H1 (cell line): ENCODE measurements around the gene BRIP1. TPM values are rescaled to one million over a fixed set of nuclear protein-coding genes. Genes with fewer than 3 reads are reported as not detected.

Experiments
- CTCF ChIA-PET: fragments of 300-600 bp; sonication (Branson Sonifier 250); formaldehyde crosslinking; loops from one replicate; lab custom pipeline; 2021; ENCODE audit not compliant: partially characterized antibody; lab: Charles Lee
- POLR2A ChIA-PET: fragments of 300-600 bp; sonication (Branson Sonifier 250); formaldehyde crosslinking; loops from one replicate; lab custom pipeline; 2021; ENCODE audit warnings: inconsistent platforms; ENCODE audit not compliant: partially characterized antibody; lab: Charles Lee
- DNase-seq, 2 experiments: peaks; one replicate each; pipeline versions ENCODE4 v3.0.0 to v3.0.0-alpha.2; 2010 to 2022; ENCODE audit warnings: low spot score in 2 of 2, low read depth in 1 of 2, mixed read lengths in 1 of 2
- FAIRE-seq: peaks from 2 replicates; lab custom pipeline; 2011; peaks lifted over from hg19 to GRCh38; lab: Jason Lieb, UNC
- H2AFZ ChIP-seq: 2 replicates; pipeline ENCODE4 v1.8.1; 2012; ENCODE audit warnings: low read length, inconsistent platforms
- H2AK5ac ChIP-seq: 2 replicates; pipeline ENCODE4 v1.6.1; 2013; ENCODE audit warnings: low read depth, low read length
- H2BK120ac ChIP-seq: replicated peaks from 2 replicates; pipeline ENCODE3; 2013; ENCODE audit warnings: low read depth, low read length, inconsistent platforms
- H2BK12ac ChIP-seq: 2 replicates; pipeline ENCODE4 v1.6.1; 2013; ENCODE audit warnings: low read depth, low read length
- H2BK15ac ChIP-seq: 2 replicates; pipeline ENCODE4 v1.6.1; 2013; ENCODE audit warnings: low read length
- H2BK20ac ChIP-seq: 2 replicates; pipeline ENCODE4 v1.6.1; 2013; ENCODE audit warnings: low read length
- H2BK5ac ChIP-seq: 2 replicates; pipeline ENCODE4 v1.6.1; 2013; ENCODE audit warnings: low read depth, low read length
- H3K14ac ChIP-seq: 2 replicates; pipeline ENCODE4 v1.6.1; 2013; ENCODE audit warnings: inconsistent platforms; ENCODE audit not compliant: insufficient read length
- H3K18ac ChIP-seq: 2 replicates; pipeline ENCODE4 v1.6.1; 2013; ENCODE audit warnings: low read length; ENCODE audit errors: extremely low read depth
- H3K23ac ChIP-seq: 2 replicates; pipeline ENCODE4 v1.6.1; 2013; ENCODE audit warnings: inconsistent platforms; ENCODE audit not compliant: insufficient read length
- H3K23me2 ChIP-seq: 2 replicates; pipeline ENCODE4 v1.6.1; 2013; ENCODE audit warnings: low read depth, low read length
- H3K27ac ChIP-seq: 2 replicates; pipeline ENCODE4 v1.6.1; 2011; ENCODE audit warnings: low read depth, low read length, inconsistent platforms
- H3K27me3 ChIP-seq, 4 experiments: replicated peaks in 1 of 4; 1 replicate in 1 of 4; 2 replicates in 3 of 4; pipeline versions ENCODE4 v1.6.1 to v1.8.1; 2011 to 2013; ENCODE audit warnings: low read length in 3 of 4, mild to moderate bottlenecking in 3 of 4, inconsistent platforms in 2 of 4, mixed read lengths in 2 of 4, moderate library complexity in 1 of 4; ENCODE audit not compliant: control insufficient read depth in 3 of 4, insufficient read depth in 3 of 4; ENCODE audit errors: extremely low read depth in 1 of 4
- H3K36me3 ChIP-seq, 4 experiments: 2 replicates each; pipeline versions ENCODE4 v1.6.1 to v1.8.1; 2011 to 2013; ENCODE audit warnings: mild to moderate bottlenecking in 4 of 4, low read length in 3 of 4, moderate library complexity in 2 of 4, control low read depth in 1 of 4, inconsistent platforms in 1 of 4; ENCODE audit not compliant: insufficient read depth in 4 of 4, control insufficient read depth in 2 of 4
- H3K4ac ChIP-seq: replicated peaks from 2 replicates; pipeline ENCODE3; 2013; ENCODE audit warnings: low read length, low read depth, mixed read lengths, inconsistent platforms; ENCODE audit not compliant: insufficient read length
- H3K4me1 ChIP-seq, 4 experiments: replicated peaks in 1 of 4; 1 replicate in 1 of 4; 2 replicates in 3 of 4; pipeline versions ENCODE4 v1.6.1 to v1.8.1; 2011 to 2013; ENCODE audit warnings: low read length in 3 of 4, inconsistent platforms in 2 of 4, mixed read lengths in 1 of 4; ENCODE audit not compliant: insufficient read depth in 4 of 4, control insufficient read depth in 3 of 4
- H3K4me2 ChIP-seq, 2 experiments: 2 replicates each; pipeline versions ENCODE4 v1.6.1 to v1.8.1; 2011 to 2013; ENCODE audit warnings: low read depth in 2 of 2, low read length in 2 of 2, control low read depth in 1 of 2, inconsistent platforms in 1 of 2, mild to moderate bottlenecking in 1 of 2; ENCODE audit not compliant: insufficient read depth in 1 of 2
- H3K4me3 ChIP-seq, 4 experiments: fragments of 200-600, 300-600 bp in 1 of 4; sonication (generic), shearing (Covaris generic), sonication (Bioruptor Twin) in 1 of 4; 2 replicates each; pipeline versions ENCODE4 v1.5.1 to v1.8.1; 2011 to 2016; ENCODE audit warnings: low read length in 4 of 4, low read depth in 3 of 4, control low read depth in 2 of 4, inconsistent platforms in 2 of 4, mild to moderate bottlenecking in 2 of 4, mixed read lengths in 1 of 4, moderate library complexity in 1 of 4; ENCODE audit not compliant: insufficient read depth in 2 of 4; ENCODE audit errors: extremely low read depth in 1 of 4
- H3K56ac ChIP-seq: replicated peaks from 2 replicates; pipeline ENCODE3; 2013; ENCODE audit warnings: low read depth, mild to moderate bottlenecking, mixed read lengths, low read length, inconsistent platforms; ENCODE audit not compliant: insufficient read length
- H3K79me1 ChIP-seq: 2 replicates; pipeline ENCODE4 v1.6.1; 2013; ENCODE audit warnings: low read depth, low read length, control low read depth
- H3K79me2 ChIP-seq, 2 experiments: 2 replicates each; pipeline versions ENCODE4 v1.6.1 to v1.8.1; 2012 to 2013; ENCODE audit warnings: low read length in 2 of 2, mild to moderate bottlenecking in 2 of 2, inconsistent platforms in 1 of 2; ENCODE audit not compliant: insufficient read depth in 2 of 2, control insufficient read depth in 1 of 2
- H3K9ac ChIP-seq, 4 experiments: replicated peaks in 1 of 4; 1 replicate in 1 of 4; 2 replicates in 3 of 4; pipeline versions ENCODE4 v1.6.1 to v1.8.1; 2011 to 2013; ENCODE audit warnings: low read depth in 3 of 4, low read length in 3 of 4, control low read depth in 2 of 4, mild to moderate bottlenecking in 2 of 4, moderate library complexity in 2 of 4, inconsistent platforms in 1 of 4; ENCODE audit errors: extremely low read depth in 1 of 4
- H3K9me3 ChIP-seq, 2 experiments: 2 replicates each; pipeline versions ENCODE4 v1.6.1 to v1.8.1; 2012 to 2013; ENCODE audit warnings: mild to moderate bottlenecking in 2 of 2, moderate library complexity in 2 of 2, control low read depth in 1 of 2, inconsistent platforms in 1 of 2, low read depth in 1 of 2, low read length in 1 of 2, mixed read lengths in 1 of 2; ENCODE audit not compliant: insufficient read depth in 2 of 2
- H4K20me1 ChIP-seq, 2 experiments: replicated peaks in 1 of 2; 2 replicates each; pipeline versions ENCODE3 to v1.8.1; 2011 to 2013; ENCODE audit warnings: inconsistent platforms in 2 of 2, low read length in 2 of 2, mild to moderate bottlenecking in 1 of 2; ENCODE audit not compliant: insufficient read depth in 2 of 2, control insufficient read depth in 1 of 2
- H4K5ac ChIP-seq: 2 replicates; pipeline ENCODE4 v1.6.1; 2013; ENCODE audit warnings: low read length, low read depth, mixed read lengths, inconsistent platforms; ENCODE audit not compliant: insufficient read length
- H4K8ac ChIP-seq: 2 replicates; pipeline ENCODE4 v1.8.0; 2013; ENCODE audit warnings: mild to moderate bottlenecking, moderate library complexity, low read length, inconsistent platforms; ENCODE audit not compliant: insufficient read depth; ENCODE audit errors: extremely low read depth
- H4K91ac ChIP-seq: replicated peaks from 2 replicates; pipeline ENCODE3; 2013; ENCODE audit warnings: low read length, mixed read lengths, inconsistent platforms; ENCODE audit not compliant: insufficient read length
- ATF3 ChIP-seq: IDR thresholded peaks from 2 replicates; pipeline ENCODE4 v1.6.1; 2011; ENCODE audit warnings: low read depth, mild to moderate bottlenecking, low read length; ENCODE audit not compliant: insufficient read depth
- BCL11A ChIP-seq, 2 experiments: IDR thresholded peaks; one replicate each; pipeline ENCODE4 v1.6.1; 2011; ENCODE audit warnings: low read depth in 2 of 2, low read length in 2 of 2, mild to moderate bottlenecking in 2 of 2
- E2F6 ChIP-seq: IDR thresholded peaks from 2 replicates; pipeline ENCODE4 v1.6.1; 2012; ENCODE audit warnings: inconsistent platforms
- EZH2 ChIP-seq: fragments of 200-600 bp; sonication (generic); IDR thresholded peaks from 2 replicates; pipeline ENCODE4 v1.7.1; 2012; ENCODE audit warnings: low read depth, mild to moderate bottlenecking, moderate library complexity, low read length, inconsistent platforms; ENCODE audit not compliant: severe bottlenecking
- MAFK ChIP-seq: IDR thresholded peaks from 2 replicates; pipeline ENCODE4 v1.6.1; 2012; ENCODE audit warnings: low read depth, mild to moderate bottlenecking, improper control_type of control experiment, low read length
- MAX ChIP-seq: IDR thresholded peaks from 2 replicates; pipeline ENCODE4 v1.6.1; 2012; ENCODE audit warnings: inconsistent platforms
- NANOG ChIP-seq: IDR thresholded peaks from 2 replicates; pipeline ENCODE4 v1.6.1; 2011; ENCODE audit warnings: low read length, low read depth, mild to moderate bottlenecking, inconsistent platforms; ENCODE audit not compliant: insufficient read depth, poor library complexity, severe bottlenecking
- RBBP5 ChIP-seq: IDR thresholded peaks from 2 replicates; pipeline ENCODE4 v1.7.1; 2012; ENCODE audit warnings: low read depth, mild to moderate bottlenecking, inconsistent platforms, low read length, moderate library complexity, borderline replicate concordance
- SRF ChIP-seq: IDR thresholded peaks from 2 replicates; pipeline ENCODE4 v1.6.1; 2011; ENCODE audit warnings: mild to moderate bottlenecking, low read depth, low read length, moderate library complexity
- TAF1 ChIP-seq: IDR thresholded peaks from 2 replicates; pipeline ENCODE4 v1.6.1; 2011; ENCODE audit warnings: mild to moderate bottlenecking, low read depth, low read length
- TCF12 ChIP-seq: IDR thresholded peaks from 2 replicates; pipeline ENCODE4 v1.6.1; 2011; ENCODE audit warnings: low read depth, mild to moderate bottlenecking, low read length
- WGBS, 2 experiments: shearing (Covaris generic) in 1 of 2; methylation state at CpG; one replicate each; pipeline versions ENCODE4 v1.1.6 to v1.1.7; 2013 to 2015; ENCODE audit warnings: low lambda C conversion rate in 2 of 2, mixed read lengths in 2 of 2, inconsistent platforms in 1 of 2, low coverage in 1 of 2, missing lambda C conversion rate in 1 of 2; ENCODE audit not compliant: insufficient replicate concordance in 2 of 2, insufficient coverage in 1 of 2, insufficient read length in 1 of 2; ENCODE audit errors: extremely low coverage in 1 of 2, missing lambda C conversion rate in 1 of 2; 5-methylcytosine and 5-hydroxymethylcytosine counted together
- polyA plus RNA-seq, 7 experiments: library from polyadenylated mRNA; depleted of rRNA in 3 of 7; stranded (reverse) in 5 of 7; unstranded in 2 of 7; fragments of >200 nt in 5 of 7; fragments of 200-250 nt in 2 of 7; gene quantifications; 1 replicate in 5 of 7; 2 replicates in 1 of 7; 4 replicates in 1 of 7; pipeline versions ENCODE4 v1.2.1 to v1.2.3, GENCODE V29; 2011 to 2013; ENCODE audit warnings: missing spikeins in 2 of 7, mixed read lengths in 2 of 7
- total RNA-seq: library from RNA; stranded (reverse); fragmentation: NEBNext Ultra II Directional; extraction: Animal tissue kit (Norgen Biotek cat#: 25700); gene quantifications from 2 replicates; pipeline ENCODE4 v1.2.1, GENCODE V29; 2021

BRIP1 gene
- total and polyA plus RNA-seq, 2 of the 8 experiments (the other 6 are each of a cell fraction or from before 2014, with no cell fraction given), result 5.8 to 19.2 TPM

- CTCF ChIA-PET, result no interaction called here
- POLR2A ChIA-PET, result no interaction called here
- TF ChIP-seq EZH2 (no peak), E2F6 (no peak), SRF (no peak), RBBP5 (no peak), TAF1 (no peak), BCL11A (IDR thresholded peaks at IDR 0.05; ENCODE audit: low read depth in 2 of 2, low read length in 2 of 2) (no peak), MAX (no peak), ATF3 (no peak), TCF12 (no peak), NANOG (no peak), MAFK (no peak)
Observed at GRCh38 chr17:61904094-61904710, 40.9 kb upstream of the BRIP1 start.

More at GRCh38 chr17:61904094-61904710, 40.9 kb upstream of the BRIP1 start:
- H4K20me1 ChIP-seq, result no peaks in the 10 kb centered on the region
- no peaks in the 10 kb centered on the region for H3K79me2 ChIP-seq
- no peak overlapping the region for H2AK5ac ChIP-seq
- H4K91ac ChIP-seq, result no peak overlapping the region
- H3K23me2 ChIP-seq, result no peaks in the 10 kb centered on the region
- no peak overlapping the region for H2AFZ ChIP-seq
- H2BK20ac ChIP-seq, result no peak overlapping the region
- no peak overlapping the region for H2BK5ac ChIP-seq
- H3K27me3 ChIP-seq, result no peaks in the 10 kb centered on the region
- DNase-seq, result no peak
- H3K56ac ChIP-seq, result no peak overlapping the region
- H3K4ac ChIP-seq, result no peak overlapping the region
- H2BK12ac ChIP-seq, result no peak overlapping the region
- no peak overlapping the region for H2BK120ac ChIP-seq
- no peak overlapping the region for H3K18ac ChIP-seq
- H4K5ac ChIP-seq, result no peak overlapping the region
- no peak for FAIRE-seq
- no peaks in the 10 kb centered on the region for H3K9me3 ChIP-seq
- no peak overlapping the region for H3K27ac ChIP-seq
- H3K9ac ChIP-seq, result no peak overlapping the region
- no peak overlapping the region for H3K4me3 ChIP-seq
- H4K8ac ChIP-seq, result no peak overlapping the region
- H3K23ac ChIP-seq, result no peak overlapping the region
- no peaks in the 10 kb centered on the region for H3K79me1 ChIP-seq
- H3K14ac ChIP-seq, result no peak overlapping the region
- no peaks in the 10 kb centered on the region for H3K4me1 ChIP-seq
- peaks cover 2 to 47% (median 17%) of the 10 kb centered on the region in 4 experiments; a peak in 6 of 8 replicates for H3K36me3 ChIP-seq
- no peak overlapping the region for H3K4me2 ChIP-seq
- no peak overlapping the region for H2BK15ac ChIP-seq
- WGBS, 2 experiments, result 96% methylated on average over 5 of the region's 5 CpGs; no CpG with 5 or more reads in 1 of the 2 experiments
